Karpas-422 (cell line): Measurements from ENCODE around the gene FLT1. TPM values are rescaled to one million over a fixed set of nuclear protein-coding genes. Genes with fewer than 3 reads are reported as not detected.

Experiments used
- DNase-seq: peaks from one replicate; pipeline ENCODE4 v3.0.0-alpha.2; 2015
- H2AFZ ChIP-seq: fragments of 200-600 bp; sonication (generic); 2 replicates; pipeline ENCODE4 v1.6.1; 2014; ENCODE audit warnings: antibody characterized with exemption, low read length, mixed read lengths
- H3K27ac ChIP-seq: fragments of 200-600 bp; sonication (generic); 2 replicates; pipeline ENCODE4 v1.5.1; 2014; ENCODE audit warnings: mild to moderate bottlenecking, low read length, moderate library complexity
- H3K27me3 ChIP-seq: fragments of 200-600 bp; sonication (generic); 2 replicates; pipeline ENCODE4 v1.6.1; 2014; ENCODE audit warnings: low read length, mixed read lengths
- H3K36me3 ChIP-seq: fragments of 200-600 bp; sonication (generic); 2 replicates; pipeline ENCODE4 v1.6.1; 2014; ENCODE audit warnings: low read length, mixed read lengths; ENCODE audit not compliant: insufficient read depth
- H3K4me1 ChIP-seq: fragments of 200-600 bp; sonication (generic); 2 replicates; pipeline ENCODE4 v1.6.1; 2014; ENCODE audit warnings: mild to moderate bottlenecking, low read length, mixed read lengths
- H3K4me2 ChIP-seq: fragments of 200-600 bp; sonication (generic); 2 replicates; pipeline ENCODE4 v1.6.1; 2014; ENCODE audit warnings: low read length, low read depth, mild to moderate bottlenecking; ENCODE audit not compliant: poor library complexity, severe bottlenecking
- H3K4me3 ChIP-seq: fragments of 200-600 bp; sonication (generic); 2 replicates; pipeline ENCODE4 v1.5.1; 2014; ENCODE audit warnings: mild to moderate bottlenecking, antibody characterized with exemption, low read length, mixed read lengths
- H3K79me2 ChIP-seq: fragments of 200-600 bp; sonication (generic); 2 replicates; pipeline ENCODE4 v1.6.1; 2014; ENCODE audit warnings: mild to moderate bottlenecking, low read length, mixed read lengths
- H3K9ac ChIP-seq: fragments of 200-600 bp; sonication (generic); 2 replicates; pipeline ENCODE4 v1.6.0; 2014; ENCODE audit warnings: low read length
- H3K9me2 ChIP-seq: fragments of 200-600 bp; sonication (generic), shearing (Covaris generic); replicated peaks from 2 replicates; pipeline ENCODE4 v1.6.0; 2014; ENCODE audit warnings: mild to moderate bottlenecking, low read length, moderate library complexity; ENCODE audit not compliant: insufficient read depth
- H3K9me3 ChIP-seq: fragments of 300-700, 200-600 bp; sonication (generic); 2 replicates; pipeline ENCODE4 v1.6.1; 2014; ENCODE audit warnings: low read length, mixed read lengths
- H4K20me1 ChIP-seq: fragments of 200-600 bp; sonication (generic); 2 replicates; pipeline ENCODE4 v1.6.1; 2014; ENCODE audit warnings: mild to moderate bottlenecking, antibody characterized with exemption, low read length, low read depth; ENCODE audit not compliant: insufficient read depth
- total RNA-seq: library from RNA; depleted of rRNA; stranded (reverse); fragments of >200 nt; shearing (Covaris generic); gene quantifications from 2 replicates; pipeline ENCODE4 v1.2.3, GENCODE V29; 2014; ENCODE audit warnings: low replicate concordance; rRNA removed

FLT1 gene
- not detected in 2 replicates for total RNA-seq

DNA sequence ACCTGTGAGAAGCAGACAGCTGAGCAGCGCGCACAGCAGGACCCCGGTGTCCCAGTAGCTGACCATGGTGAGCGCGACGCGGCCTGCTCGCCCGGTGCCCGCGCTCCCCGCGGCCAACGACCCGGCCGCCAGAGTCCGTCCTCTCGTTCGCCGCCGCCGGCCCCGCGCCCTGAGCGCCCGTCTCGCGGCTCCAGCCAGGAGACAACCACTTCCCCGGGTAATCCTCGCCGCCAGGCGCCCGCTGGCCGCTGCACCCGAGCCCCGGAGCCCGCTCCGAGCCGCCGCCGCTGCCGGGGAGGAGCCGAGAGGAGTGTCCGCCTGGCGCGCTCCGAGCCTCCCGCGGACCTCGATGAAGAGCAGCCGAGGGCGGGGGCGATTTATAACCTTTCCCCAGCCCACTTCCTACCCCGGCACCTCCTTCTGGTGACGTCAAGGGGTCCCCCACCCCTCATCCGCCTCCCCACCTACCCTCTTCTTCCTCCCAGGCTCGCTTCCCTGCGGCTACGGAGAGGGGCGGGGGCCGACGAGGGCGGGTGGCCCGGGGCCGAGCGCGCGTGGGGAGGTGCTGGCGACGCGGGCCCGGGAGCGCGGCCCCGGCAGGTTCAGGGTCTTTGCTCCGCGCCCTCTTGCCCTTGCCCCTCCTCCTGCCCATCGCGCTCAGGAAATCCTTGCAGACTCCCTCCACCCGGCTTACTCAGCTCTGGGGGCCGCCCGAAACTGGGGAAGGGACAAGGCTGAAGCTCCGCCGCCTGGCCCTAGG is at the start of gene FLT1:
TSS of gene FLT1 (minus strand) at position 351 of the 760 bp plus-strand sequence. CDS start at position 66, 285 bp downstream.
- Histone ChIP-seq H2AFZ (no peak within 1 kb of the TSS), H3K9ac (no peak within 1 kb of the TSS), H3K4me2 (no peak within 1 kb of the TSS)

DNA sequence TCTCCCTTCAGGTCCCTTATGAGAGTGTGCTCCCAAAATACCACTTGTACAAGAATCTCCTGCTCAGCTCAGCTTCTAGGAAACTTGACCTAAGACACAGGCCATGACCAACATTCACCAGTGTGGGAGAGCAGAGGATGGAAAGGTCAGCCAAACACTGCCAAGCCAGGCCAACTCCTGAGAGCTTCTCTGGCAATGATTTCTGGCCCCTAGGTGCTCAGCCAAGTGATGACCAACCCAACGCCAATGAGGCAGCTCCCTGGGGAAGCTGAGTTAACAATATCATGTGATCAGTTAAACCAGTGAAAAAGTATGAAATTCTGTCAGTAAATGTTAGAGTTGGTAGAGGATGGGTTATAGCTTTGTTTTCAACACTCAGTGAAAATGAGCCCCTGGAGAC is 49.1 kb upstream of the FLT1 start:
- no peak overlapping the region for H3K27ac ChIP-seq
- H4K20me1 ChIP-seq: no peaks in the 10 kb centered on the region
- no peak overlapping the region for H3K4me3 ChIP-seq
- H3K4me2 ChIP-seq: no peak overlapping the region
- H3K27me3 ChIP-seq: no peaks in the 10 kb centered on the region
- H3K9me3 ChIP-seq: no peaks in the 10 kb centered on the region
- no peaks in the 10 kb centered on the region for H3K9me2 ChIP-seq
- H3K36me3 ChIP-seq: no peaks in the 10 kb centered on the region
- H2AFZ ChIP-seq: no peak overlapping the region
- no peaks in the 10 kb centered on the region; the same call in 1 of the 2 replicates for H3K4me1 ChIP-seq
- no peaks in the 10 kb centered on the region for H3K79me2 ChIP-seq
- H3K9ac ChIP-seq: no peak overlapping the region
- no peak for DNase-seq

More for the DNA sequence above, at the start of gene FLT1:
- no peaks in the 10 kb centered on the region for H3K79me2 ChIP-seq
- no peak within 1 kb of the TSS for H3K4me3 ChIP-seq
- H3K27me3 ChIP-seq: no peaks in the 10 kb centered on the region
- H3K27ac ChIP-seq: no peak within 1 kb of the TSS
- H3K9me2 ChIP-seq: no peaks in the 10 kb centered on the region
- no peaks in the 10 kb centered on the region for H3K36me3 ChIP-seq
- no peaks in the 10 kb centered on the region for H3K4me1 ChIP-seq
- H4K20me1 ChIP-seq: no peaks in the 10 kb centered on the region
- H3K9me3 ChIP-seq: no peaks in the 10 kb centered on the region
- no peak for DNase-seq

DNA sequence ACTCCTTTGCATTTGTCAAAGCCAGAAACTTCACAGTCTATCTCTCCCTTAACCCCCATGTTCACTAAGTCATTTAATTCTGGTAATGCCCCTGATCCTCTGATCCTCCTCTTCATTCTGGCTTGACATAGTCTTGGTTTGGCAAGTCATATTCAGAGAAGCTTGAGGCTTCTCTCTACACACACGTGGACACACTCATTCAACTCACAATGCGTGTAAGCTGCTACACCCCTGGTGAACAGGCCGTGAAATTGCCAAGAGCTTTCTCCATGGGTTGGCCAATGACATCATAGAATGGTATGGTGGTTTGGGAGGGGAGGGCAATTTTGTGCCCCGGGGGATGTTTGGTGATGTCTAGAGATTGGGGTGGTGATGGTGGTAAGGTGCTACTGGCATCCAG is 47.9 kb upstream of the FLT1 start:
- H4K20me1 ChIP-seq: no peaks in the 10 kb centered on the region
- no peak overlapping the region for H3K27ac ChIP-seq
- no peaks in the 10 kb centered on the region for H3K36me3 ChIP-seq
- H3K9ac ChIP-seq: no peak overlapping the region
- no peak overlapping the region for H3K4me3 ChIP-seq
- H3K27me3 ChIP-seq: no peaks in the 10 kb centered on the region
- DNase-seq: no peak
- no peaks in the 10 kb centered on the region; the same call in 1 of the 2 replicates for H3K4me1 ChIP-seq
- H3K9me3 ChIP-seq: no peaks in the 10 kb centered on the region
- H3K9me2 ChIP-seq: no peaks in the 10 kb centered on the region
- no peak overlapping the region for H3K4me2 ChIP-seq
- no peak overlapping the region for H2AFZ ChIP-seq
- no peaks in the 10 kb centered on the region for H3K79me2 ChIP-seq

GRCh38 chr13:28541966-28542365 is 47.0 kb upstream of the FLT1 start:
- Histone ChIP-seq H3K9me2 (no peaks in the 10 kb centered on the region), H3K4me3 (no peak overlapping the region), H3K9me3 (no peaks in the 10 kb centered on the region), H3K27me3 (no peaks in the 10 kb centered on the region), H3K27ac (no peak overlapping the region), H3K36me3 (no peaks in the 10 kb centered on the region), H2AFZ (no peak overlapping the region), H3K4me2 (no peak overlapping the region), H3K79me2 (no peaks in the 10 kb centered on the region), H3K9ac (no peak overlapping the region), H4K20me1 (no peaks in the 10 kb centered on the region), H3K4me1 (no peaks in the 10 kb centered on the region; the same call in 1 of the 2 replicates)
- no peak for DNase-seq

DNA sequence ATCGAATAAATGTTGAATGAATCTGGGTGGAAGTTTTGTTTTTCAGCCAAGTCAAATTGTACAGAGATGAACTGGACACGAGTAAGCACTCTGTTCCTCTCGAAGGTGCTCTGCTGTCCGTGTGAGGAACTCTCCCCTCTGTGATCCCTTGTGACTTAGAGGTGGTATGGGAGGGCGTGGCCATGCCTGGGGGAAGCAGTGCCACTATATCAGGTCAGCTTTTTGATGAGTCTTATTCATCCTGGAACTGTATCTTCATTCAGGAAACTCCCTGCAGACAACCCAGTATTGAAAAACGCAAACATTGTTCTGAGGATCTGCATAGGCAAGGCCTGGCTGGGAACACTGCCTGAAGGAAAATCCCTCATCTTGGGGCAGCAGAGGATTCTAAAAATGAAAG is 45.7 kb upstream of the FLT1 start:
- no peak overlapping the region for H3K27ac ChIP-seq

GRCh38 chr13:28539625-28540286 is 44.8 kb upstream of the FLT1 start:
- no peak overlapping the region for H3K4me3 ChIP-seq
- no peak overlapping the region for H2AFZ ChIP-seq
- H3K27me3 ChIP-seq: no peaks in the 10 kb centered on the region
- no peak overlapping the region for H3K4me2 ChIP-seq
- H3K9me2 ChIP-seq: no peaks in the 10 kb centered on the region
- H3K79me2 ChIP-seq: no peaks in the 10 kb centered on the region
- H3K27ac ChIP-seq: no peak overlapping the region
- no peaks in the 10 kb centered on the region for H4K20me1 ChIP-seq
- no peak for DNase-seq
- H3K9me3 ChIP-seq: no peaks in the 10 kb centered on the region
- H3K9ac ChIP-seq: no peak overlapping the region
- H3K36me3 ChIP-seq: no peaks in the 10 kb centered on the region
- no peaks in the 10 kb centered on the region; the same call in 1 of the 2 replicates for H3K4me1 ChIP-seq

More for the DNA sequence above, 45.7 kb upstream of the FLT1 start:
- Histone ChIP-seq H2AFZ (no peak overlapping the region), H3K4me2 (no peak overlapping the region), H3K4me1 (no peaks in the 10 kb centered on the region; the same call in 1 of the 2 replicates), H3K9ac (no peak overlapping the region), H3K9me3 (no peaks in the 10 kb centered on the region), H3K36me3 (no peaks in the 10 kb centered on the region), H3K27me3 (no peaks in the 10 kb centered on the region), H3K79me2 (no peaks in the 10 kb centered on the region), H3K4me3 (no peak overlapping the region), H3K9me2 (no peaks in the 10 kb centered on the region), H4K20me1 (no peaks in the 10 kb centered on the region)
- no peak for DNase-seq

DNA sequence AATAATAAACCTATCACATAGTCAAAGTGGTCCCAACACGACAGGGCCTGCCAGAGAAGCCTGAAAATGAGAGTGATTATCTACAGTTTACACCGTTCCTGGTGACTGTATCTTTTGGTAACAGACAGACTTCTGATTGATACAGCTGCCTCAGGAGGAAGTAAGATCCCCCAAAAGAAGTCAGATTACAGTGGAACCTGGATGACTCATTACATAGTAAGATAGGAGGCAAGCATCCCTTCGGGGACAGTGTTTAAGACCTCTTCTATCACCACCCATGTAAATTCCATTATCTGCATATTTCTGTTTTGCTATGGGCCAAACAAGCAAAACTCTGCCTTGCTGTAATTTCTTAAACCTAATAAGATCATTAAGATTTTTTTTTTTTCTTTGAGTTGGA is 44.0 kb upstream of the FLT1 start:
- H3K9me3 ChIP-seq: no peaks in the 10 kb centered on the region
- H3K4me1 ChIP-seq: no peaks in the 10 kb centered on the region; the same call in 1 of the 2 replicates
- H3K79me2 ChIP-seq: no peaks in the 10 kb centered on the region
- no peaks in the 10 kb centered on the region for H3K9me2 ChIP-seq
- H3K9ac ChIP-seq: no peak overlapping the region
- no peak overlapping the region for H3K27ac ChIP-seq
- H2AFZ ChIP-seq: no peak overlapping the region
- no peak overlapping the region for H3K4me2 ChIP-seq
- no peak for DNase-seq
- H4K20me1 ChIP-seq: no peaks in the 10 kb centered on the region
- H3K27me3 ChIP-seq: no peaks in the 10 kb centered on the region
- no peaks in the 10 kb centered on the region for H3K36me3 ChIP-seq
- no peak overlapping the region for H3K4me3 ChIP-seq

GRCh38 chr13:28537171-28537570 is 42.2 kb upstream of the FLT1 start:
- Histone ChIP-seq H3K27me3 (no peaks in the 10 kb centered on the region), H3K4me3 (no peak overlapping the region), H3K9me3 (no peaks in the 10 kb centered on the region), H4K20me1 (no peaks in the 10 kb centered on the region), H3K4me2 (no peak overlapping the region), H3K9me2 (no peaks in the 10 kb centered on the region), H3K79me2 (no peaks in the 10 kb centered on the region), H3K4me1 (no peaks in the 10 kb centered on the region; the same call in 1 of the 2 replicates), H3K27ac (no peak overlapping the region), H3K36me3 (no peaks in the 10 kb centered on the region), H2AFZ (no peak overlapping the region), H3K9ac (no peak overlapping the region)
- DNase-seq: no peak
